Inferior parietal cortex (tissue), 1 donor: ENCODE data around the gene NNAT.
"Not testable (repeated sequence)": the region's sequence is repeated elsewhere in the genome, so short reads cannot be mapped to it uniquely, and the experiment has no call there.

ENCODE experiments used
- DNase-seq: peaks from one replicate; pipeline ENCODE4 v3.0.0-alpha.2; 2016; ENCODE audit errors: extremely low spot score

The NNAT gene, protein sequence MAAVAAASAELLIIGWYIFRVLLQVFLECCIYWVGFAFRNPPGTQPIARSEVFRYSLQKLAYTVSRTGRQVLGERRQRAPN

DNA sequence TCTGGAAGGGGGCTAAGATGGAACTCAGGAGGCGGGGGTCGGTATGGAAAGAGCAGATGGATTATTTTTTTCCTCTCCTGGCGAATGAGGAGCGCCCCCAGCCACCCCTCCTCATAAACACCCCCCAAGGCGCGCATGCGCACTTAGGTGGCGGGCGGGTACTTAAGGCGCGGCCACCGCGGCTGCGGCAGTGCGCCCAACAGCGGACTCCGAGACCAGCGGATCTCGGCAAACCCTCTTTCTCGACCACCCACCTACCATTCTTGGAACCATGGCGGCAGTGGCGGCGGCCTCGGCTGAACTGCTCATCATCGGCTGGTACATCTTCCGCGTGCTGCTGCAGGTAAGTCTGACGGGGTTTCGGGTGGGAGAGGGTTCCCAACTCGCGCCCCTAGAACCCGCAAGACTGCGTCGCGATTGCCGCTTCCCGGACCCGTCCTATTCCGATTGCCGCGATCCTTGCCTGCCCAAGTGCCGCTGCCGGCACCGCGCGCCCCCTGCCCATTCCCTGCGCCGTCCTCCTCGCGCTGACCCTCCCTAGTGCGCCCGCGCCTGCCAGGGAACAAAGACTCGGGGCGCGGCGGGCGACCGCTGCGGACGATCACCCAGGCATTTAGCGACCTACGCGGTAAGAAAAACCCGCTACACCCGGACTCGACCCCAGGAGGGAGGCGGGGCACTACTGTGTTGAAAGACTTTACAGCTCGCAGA is at the start of gene NNAT:
NNAT (plus strand) TSS at position 190 of the 711 bp plus-strand sequence; CDS start at position 272, 82 bp downstream.
- peak; percentile 23 for DNase-seq

DNA sequence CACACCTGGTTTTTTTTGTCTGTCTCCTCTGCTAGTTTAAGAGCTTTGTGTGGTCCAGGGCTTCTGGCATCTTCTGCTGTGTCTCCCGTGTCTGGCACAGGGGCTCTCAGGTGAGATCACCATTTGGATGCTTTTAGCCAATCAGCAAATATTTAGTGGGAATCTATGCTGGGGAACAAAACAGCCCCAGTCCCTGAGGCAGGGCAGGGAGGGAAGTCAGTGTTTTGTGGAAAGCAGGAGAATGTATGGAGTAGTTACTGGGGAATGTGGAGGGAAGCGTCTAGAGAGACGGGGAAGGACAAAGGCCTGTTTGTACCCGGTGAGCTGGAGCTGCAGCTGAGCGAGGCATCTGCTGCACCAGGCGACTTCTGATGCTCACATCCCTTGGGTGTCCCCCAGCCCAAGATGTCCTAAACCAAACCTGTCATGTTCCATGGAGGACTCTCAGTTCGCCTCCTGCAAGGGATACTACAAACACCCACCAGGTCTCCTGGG is 49.3 kb upstream of the NNAT start:
- no peak for DNase-seq

DNA sequence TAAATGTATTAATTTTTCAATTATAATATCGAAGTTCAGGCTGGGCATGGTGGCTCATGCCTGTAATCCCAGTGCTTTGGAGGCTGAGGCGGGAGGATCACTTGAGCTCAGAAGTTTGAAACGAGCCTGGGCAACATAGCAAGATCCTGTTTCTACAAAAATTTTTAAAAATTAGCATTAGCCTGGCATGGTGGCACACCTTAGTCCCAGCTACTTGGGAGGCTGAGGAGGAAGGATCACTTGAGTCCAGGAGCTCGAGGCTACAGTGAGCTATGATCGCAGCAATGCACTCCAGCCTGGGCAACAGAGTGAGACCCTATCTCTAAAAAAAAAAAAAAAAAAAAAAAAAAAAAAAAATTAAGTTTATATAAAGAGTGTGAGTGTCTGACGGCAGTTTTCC is 48.6 kb upstream of the NNAT start:
- not testable (repeated sequence) for DNase-seq

DNA sequence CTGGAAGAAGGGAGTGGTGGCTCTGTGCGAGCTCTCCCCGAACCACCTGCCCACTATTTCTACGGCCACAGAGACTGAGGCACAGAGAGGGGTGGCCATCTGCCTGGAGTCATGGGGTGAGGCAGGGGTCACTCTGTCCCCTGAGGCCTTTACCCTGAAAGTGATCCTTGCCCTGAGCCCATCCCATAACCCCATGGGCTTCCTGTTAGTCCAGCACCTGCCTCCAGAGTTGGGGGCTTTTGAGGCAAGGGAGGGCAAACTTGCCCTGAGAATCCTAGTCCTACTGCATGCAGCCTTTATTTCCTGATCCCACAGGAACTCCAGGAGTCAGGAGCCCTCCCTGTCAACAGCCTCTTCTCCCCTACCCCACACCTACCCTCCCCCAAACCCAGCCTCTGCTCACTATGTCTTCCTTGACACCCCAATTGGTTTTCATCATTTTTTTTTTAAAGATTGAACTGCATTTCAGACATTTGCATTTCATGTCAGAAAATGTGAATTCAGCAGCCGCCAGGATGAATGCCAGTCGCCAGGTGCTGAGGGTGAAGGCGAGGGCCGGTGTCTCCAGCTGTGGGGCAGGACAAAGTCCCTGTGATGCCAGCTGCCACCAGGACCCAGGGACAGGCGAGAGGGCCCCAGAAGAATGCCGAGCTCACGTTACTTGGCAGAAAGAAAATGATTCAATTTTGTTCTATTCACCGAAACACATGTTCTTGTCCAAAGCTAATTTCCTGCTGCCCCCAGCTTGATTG is 47.6 kb upstream of the NNAT start:
- DNase-seq: no peak

DNA sequence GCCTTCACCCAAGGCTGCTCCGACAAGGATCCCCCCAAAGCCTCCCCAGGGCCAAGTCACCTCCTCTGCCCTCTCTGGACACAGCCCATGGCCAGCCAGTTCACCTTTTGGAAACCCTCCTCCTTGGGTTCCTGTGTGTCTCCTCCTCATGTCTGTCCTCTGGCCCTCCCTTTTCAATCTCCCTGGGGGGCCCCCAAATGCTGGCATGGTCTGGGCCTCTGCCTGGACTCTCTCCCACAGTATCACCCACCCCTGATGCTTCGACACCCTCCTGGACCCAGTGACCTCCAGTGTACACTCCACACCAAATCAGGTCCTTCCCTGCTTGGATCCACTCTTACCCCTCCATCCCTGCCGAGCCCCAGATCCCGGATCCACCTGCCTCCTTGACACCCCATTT is 46.7 kb upstream of the NNAT start:
- DNase-seq: no peak

DNA sequence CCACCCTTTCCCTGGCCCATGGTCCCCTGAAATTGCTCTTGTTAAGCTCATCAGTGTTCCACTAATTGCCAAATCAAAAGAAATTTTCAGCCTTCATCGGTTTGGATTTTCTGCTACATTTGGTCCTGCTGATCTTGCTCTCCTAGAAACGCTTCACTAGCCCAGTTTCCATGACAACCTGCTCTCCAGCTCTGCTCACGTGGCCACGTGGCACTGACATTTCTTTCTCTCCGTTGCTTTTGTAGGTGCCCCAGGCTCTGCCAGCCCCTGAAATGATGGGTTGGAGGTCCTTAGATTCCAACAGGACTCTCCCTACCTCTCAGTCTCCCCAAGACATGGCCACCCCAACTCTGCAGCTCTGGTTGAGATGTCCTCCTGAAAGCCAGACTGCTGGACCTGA is 45.8 kb upstream of the NNAT start:
- DNase-seq: peak; percentile 56

DNA sequence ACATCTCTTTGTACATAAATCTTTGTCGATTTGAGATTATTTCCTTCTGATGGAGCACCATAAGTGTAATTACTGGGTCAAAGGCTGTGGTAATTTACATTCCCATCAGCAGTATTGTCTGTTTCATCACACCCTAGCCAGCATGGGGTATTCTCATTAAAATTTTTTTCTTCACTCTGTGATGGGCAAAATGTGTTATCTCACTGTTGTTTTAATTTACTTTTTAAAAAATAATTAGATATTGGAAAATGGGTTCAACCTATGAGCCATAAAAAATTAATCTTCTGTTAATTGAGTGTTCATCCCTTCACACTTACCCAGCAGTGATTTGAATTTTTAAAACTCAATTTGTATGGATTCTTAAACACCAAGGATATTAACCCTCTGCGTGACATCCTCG is 44.0 kb upstream of the NNAT start:
- no peak for DNase-seq

DNA sequence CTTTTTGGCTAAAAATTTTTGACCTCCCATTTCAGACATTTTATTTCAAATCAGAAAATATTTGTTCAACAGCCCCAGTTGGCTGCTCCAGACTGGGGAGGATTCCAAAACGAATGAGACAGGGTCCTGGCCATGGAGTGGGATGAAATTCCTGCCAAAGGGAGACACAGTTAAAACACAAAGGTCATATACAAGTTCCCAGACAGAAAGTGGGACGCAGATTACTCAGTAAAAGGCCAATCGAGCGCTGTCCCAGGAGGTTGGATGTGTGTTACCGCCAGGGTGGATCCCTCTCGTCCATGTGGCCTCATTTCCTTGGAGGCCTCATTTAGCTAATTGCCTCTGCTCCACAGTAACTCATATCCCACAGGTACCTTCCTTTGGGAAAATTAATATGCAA is 41.8 kb upstream of the NNAT start:
- no peak for DNase-seq

DNA sequence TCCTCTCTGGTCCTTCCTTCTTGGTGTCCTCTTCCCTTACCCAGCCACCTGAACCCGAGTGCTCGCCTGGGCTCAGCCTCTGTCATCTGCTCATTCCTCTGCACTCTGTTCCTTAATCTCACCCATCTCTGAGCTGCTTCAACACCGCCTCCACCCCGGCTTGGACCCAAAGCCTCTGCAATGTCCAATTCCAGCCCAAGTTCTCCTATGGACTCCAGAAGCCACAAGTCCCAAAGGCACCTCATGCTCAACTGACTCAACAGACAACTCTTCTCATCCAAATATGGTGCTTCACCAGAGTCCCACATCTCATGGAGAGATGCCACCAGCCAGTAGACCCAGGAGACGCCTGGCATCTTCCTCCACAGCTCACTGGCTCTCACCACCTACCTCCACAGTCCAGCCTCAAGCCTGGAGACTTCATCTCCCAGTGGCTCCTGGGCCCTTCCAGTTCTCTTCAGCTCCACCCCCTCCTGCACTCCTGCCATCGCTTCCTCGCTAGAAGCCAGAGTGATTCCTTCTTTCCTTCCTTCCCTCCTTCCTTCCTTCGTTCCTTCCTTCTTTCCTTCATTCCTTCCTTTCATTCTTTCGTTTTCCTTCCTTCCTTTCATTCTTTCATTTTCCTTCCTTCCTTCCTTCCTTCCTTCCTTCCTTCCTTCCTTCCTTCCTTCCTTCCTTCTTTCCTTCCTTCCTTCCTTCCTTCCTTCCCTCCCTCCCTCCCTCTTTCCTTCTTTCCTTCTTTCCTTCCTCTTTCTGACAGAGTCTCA is 40.9 kb upstream of the NNAT start:
- no peak for DNase-seq

DNA sequence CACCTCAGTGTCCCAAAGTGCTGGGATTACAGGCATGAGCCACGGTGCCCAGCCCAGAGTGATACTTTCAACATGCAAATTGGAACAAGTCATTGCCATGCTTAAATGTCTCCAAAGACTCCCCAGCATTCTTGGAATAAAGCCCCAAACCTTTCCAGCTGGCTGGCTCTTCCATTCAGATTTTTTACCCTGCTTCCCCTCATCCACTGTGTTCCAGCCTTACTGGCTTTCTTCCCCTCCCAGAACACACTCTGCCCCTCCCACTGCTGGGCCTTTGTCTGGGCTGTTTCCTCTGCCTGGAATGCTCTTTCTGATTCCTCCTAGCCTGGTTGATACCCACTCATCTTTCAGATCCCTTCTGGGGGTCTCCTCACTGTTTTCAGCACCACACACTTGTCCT is 40.1 kb upstream of the NNAT start:
- DNase-seq: no peak

DNA sequence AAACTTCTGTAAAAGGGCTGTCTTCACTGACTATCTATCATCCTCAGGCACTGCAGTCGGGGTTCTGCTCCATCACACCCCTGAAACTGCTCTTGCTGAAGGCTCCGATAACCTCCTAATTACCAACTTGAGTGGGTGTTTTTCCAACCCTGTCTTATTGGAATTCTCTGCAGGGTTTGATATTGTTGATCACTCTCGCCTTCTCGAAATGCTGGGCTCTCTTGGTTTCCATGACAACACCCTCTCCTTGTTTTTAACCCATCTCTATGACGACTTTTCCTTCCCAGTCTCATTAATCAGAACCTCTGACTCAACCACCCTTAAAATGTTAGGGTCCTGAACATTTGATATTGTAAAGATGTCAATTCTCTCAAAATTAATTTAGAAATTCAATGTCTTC is 39.4 kb upstream of the NNAT start:
- no peak for DNase-seq

DNA sequence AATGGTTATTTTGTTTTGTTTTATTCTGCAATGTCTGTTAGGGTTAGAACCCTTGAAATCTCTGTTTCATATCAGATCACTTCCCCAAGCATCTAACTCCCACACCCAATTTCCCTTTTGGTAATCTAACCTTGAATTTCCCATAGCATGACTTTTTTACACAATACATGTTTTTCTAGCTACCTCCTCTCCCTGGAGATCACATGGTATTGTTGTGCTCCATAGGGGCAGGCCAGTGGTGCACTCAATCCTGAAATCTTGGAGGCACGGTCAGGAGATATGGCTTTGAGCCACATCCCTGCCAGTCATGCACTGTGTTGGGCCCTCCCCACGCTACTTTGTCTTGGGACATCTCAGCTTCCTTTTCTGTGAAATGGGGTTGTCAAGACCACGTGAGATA is 36.7 kb upstream of the NNAT start:
- DNase-seq: no peak

DNA sequence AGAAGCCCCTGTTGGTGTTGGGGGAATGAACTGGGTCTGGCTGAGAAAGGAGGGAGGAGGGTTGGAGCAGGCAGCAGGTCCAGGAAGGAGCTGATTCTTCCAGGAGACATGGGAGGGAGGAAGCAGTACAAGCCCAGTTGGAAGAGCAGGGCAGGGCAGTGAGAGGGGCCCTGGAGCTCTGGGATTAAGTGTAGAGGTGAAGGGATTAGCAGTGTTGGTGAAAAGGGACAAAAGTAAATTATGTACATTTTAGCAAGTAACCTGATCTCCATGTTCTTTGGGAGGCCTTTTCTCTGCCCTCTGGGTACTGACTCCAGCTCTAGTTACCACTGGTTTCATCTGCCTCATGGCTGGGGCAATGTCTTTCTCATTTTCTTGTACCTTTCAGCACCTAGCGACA is 34.8 kb upstream of the NNAT start:
- DNase-seq: not testable (repeated sequence)

DNA sequence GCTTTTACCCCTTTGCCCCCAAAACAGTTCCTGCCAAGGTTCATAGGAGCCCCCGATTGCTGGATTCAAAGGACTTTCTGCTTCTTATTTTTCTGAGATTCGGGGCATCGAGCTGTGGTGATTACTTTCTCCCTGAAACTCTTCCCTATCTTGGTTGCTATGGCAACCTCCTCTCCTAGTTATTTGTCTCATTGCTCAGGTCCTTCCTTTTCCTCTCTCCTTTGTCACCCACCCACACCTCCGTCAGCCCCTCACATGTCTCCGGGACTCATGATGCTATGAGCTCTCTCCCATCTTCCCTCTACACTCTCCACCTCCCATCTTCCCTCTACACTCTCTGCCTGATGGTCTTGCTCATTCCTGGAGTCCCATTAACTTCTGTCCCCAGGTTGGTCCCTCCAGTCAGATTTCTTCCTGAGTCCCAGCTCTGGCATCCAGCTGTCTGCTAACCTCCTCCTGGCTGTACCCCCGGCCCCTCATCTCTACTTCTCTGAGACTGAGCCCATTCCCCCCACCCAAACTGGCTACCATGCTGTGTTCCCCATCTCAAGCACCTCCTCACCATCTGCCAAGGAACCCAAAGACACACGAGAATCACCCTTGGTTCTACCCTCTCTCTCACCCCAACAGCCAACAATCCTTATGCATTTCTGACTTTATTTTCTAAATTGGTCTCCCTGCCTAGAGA is 30.2 kb upstream of the NNAT start:
- peak; percentile 30 for DNase-seq

DNA sequence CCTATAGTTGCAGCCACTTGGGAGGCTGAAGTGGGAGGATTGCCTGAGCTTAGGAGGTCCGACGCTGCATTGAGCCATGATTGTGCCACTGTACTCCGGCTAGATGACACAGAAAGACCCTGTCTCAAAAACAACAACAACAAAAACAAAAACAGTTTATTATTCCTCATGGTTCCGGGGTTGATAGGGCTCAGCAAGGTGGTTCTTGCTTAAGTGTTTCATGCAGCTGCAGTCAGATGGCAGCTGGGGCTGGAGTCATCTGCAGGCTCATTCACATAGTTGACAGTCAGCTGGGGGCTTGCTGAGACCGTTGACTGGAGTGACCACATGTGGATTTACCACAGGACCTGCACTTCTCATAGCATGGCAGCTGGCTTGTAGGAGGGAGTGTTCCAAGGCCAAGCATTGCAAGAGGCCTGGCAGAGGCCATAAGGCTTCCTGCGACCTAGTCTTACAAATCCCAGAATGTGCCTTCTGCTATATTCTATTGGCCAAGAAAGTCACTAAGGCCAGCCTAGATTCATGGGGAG is 28.9 kb upstream of the NNAT start:
- DNase-seq: no peak

DNA sequence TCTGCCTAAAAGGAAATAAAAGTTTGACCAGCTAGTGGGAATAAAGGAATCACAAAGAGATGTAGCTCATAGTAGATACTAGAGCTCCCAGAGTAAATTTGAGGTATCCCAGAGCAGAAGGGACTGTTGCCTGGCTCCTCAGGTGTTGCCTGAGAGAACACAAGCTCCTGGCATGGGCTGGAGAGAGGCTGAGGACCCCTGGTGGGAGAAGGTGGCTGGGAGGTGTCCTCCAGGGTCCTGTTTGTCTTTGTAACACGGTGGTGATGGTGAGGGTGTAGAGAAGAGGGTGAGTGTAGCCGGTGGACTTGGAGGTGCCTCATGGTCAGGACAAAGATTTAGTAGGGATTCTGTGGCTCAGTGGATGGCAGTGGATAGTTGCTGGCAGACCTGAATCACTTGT is 28.1 kb upstream of the NNAT start:
- DNase-seq: no peak

DNA sequence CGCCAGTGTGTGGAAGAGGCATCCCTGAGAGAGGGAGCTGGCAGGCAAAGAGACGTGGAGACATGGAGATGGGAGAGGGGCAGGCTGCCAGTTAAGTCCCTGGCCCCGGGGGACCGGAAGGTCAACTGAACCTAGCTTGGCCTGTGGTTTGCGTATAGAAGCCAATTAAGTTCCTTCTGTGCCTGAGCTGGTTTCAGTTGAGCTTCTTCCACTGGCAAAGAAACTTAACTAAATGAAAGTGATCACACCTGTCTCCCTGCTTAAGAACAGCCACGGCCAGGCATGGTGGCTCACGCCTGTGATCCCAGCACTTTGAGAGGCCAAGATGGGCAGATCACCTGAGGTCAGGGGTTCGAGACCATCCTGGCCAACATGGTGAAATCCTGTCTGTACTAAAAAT is 26.7 kb upstream of the NNAT start:
- DNase-seq: no peak

DNA sequence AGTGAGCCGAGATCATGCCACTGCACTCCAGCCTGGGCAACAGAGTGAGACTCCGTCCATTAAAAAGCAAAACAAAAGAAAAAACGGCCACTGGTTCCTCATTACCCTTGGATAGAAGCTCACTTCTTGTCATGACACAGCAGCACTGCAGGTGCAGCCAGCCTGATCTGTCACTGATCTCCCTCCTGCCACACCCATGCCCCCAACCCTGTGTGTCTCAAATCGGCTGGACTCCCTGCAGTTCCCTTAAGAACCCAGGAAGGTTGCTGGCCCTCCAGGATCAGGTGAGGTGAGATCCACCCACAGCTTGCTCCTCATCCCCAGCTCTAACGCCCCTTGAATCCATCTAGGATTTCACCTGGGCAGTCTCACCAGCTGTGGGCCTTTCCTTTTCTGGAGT is 26.3 kb upstream of the NNAT start:
- DNase-seq: no peak

DNA sequence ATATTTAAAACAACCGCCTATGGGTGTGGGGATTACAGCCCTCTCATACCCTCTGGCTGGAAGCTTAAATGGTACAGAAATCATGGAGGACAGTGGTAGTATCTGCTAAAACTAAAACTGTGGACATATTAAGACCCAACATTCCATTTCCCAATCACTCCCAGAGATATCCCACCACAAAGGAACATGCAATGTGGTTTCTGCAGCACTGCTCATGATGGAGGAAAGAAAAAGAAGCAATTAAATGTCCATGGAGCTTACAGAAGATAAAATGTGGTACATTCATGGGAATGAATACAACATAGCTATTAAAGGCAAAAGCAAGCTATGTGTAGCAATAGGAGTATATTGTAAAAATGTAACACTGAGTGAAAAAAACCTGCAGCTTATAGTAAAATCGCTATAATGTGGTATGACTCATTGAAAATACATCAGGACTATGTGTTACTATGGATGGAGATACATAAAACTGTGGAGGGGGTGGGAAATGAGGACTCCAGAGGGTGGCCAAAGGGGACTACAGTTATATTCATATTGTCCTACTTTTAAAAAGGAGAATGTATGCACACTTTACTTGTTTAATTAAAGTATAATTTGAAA is 22.9 kb upstream of the NNAT start:
- no peak for DNase-seq

DNA sequence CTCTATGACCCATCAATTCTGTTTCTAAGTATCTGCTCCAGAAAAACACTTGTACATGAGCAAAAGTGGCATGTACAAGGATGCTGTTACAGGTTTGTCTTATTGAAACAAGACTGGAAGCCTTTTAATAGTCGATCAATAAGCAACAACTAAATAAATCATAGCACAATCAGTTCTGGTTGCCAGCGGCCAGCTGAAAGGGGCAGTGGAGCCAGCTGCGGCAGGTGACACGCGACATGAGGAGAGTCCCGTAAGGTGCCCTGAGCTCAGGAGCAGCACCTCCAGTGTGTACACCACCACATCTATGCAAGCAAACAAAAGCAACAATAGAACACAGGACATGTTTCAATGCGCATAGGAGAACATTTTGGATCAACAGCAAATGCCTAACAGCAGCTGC is 20.7 kb upstream of the NNAT start:
- no peak for DNase-seq

DNA sequence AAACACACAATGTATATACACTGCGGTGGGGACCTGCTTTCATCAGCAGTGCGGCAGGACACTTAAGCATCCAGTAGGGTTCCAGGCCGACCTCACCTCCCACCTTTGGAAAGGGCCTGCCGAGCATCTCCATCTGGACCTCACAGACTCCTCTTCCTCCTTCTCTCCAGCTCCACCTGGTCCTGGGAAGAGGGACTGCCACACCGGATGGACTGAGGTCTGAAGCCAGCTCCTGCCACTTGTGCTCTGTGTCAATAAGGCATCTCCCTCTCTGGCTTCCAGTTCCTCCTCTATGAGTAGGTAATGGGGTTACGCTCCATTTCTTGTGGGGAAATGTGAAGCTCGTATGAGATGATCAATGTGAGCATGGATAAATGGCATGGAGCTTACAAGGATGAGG is 19.1 kb upstream of the NNAT start:
- no peak for DNase-seq
